Stomach smooth muscle (tissue), 2 donors: ENCODE measurements around the gene FHIT.

ENCODE experiments used
- H3K27ac ChIP-seq: one replicate; pipeline ENCODE4 v1.7.0; 2013; ENCODE audit warnings: mild to moderate bottlenecking, low read length, inconsistent platforms
- H3K27me3 ChIP-seq, 2 donors: one replicate each; pipeline ENCODE4 v1.7.0; 2013; ENCODE audit warnings: low read length in 2 of 2; ENCODE audit not compliant: insufficient read depth in 2 of 2, control insufficient read depth in 1 of 2
- H3K36me3 ChIP-seq, 2 donors: one replicate each; pipeline ENCODE4 v1.7.0; 2013; ENCODE audit warnings: low read length in 2 of 2; ENCODE audit not compliant: control insufficient read depth in 2 of 2, insufficient read depth in 2 of 2
- H3K4me1 ChIP-seq: one replicate; pipeline ENCODE4 v1.7.0; 2013; ENCODE audit warnings: low read length; ENCODE audit not compliant: control insufficient read depth, insufficient read depth
- H3K4me3 ChIP-seq, 2 donors: one replicate each; pipeline ENCODE4 v1.7.0; 2013; ENCODE audit warnings: low read length in 2 of 2
- H3K9ac ChIP-seq, 2 donors: one replicate each; pipeline ENCODE4 v1.7.0; 2013; ENCODE audit warnings: low read length in 2 of 2, mild to moderate bottlenecking in 1 of 2
- H3K9me3 ChIP-seq, 2 donors: one replicate each; pipeline ENCODE4 v1.7.0; 2013; ENCODE audit warnings: low read length in 2 of 2; ENCODE audit not compliant: control insufficient read depth in 2 of 2
- donor health status: healthy.
- donor health status: Pancreatic carcinoma.

Gene FHIT

GRCh38 chr3:60812502-60812901 lies 438.8 kb downstream of the FHIT start:
- Histone ChIP-seq H3K9ac (no peak overlapping the region), H3K4me1 (no peaks in the 10 kb centered on the region), H3K27ac (no peak overlapping the region), H3K4me3 (no peak overlapping the region), H3K9me3 (no peaks in the 10 kb centered on the region), H3K36me3 (no peaks in the 10 kb centered on the region), H3K27me3 (no peaks in the 10 kb centered on the region)

GRCh38 chr3:60810881-60811280 lies 440.4 kb downstream of the FHIT start:
- no peaks in the 10 kb centered on the region for H3K27me3 ChIP-seq
- H3K36me3 ChIP-seq: no peaks in the 10 kb centered on the region
- H3K4me3 ChIP-seq: no peak overlapping the region
- H3K9ac ChIP-seq: no peak overlapping the region
- H3K9me3 ChIP-seq: no peaks in the 10 kb centered on the region
- H3K27ac ChIP-seq: no peak overlapping the region
- no peaks in the 10 kb centered on the region for H3K4me1 ChIP-seq

- no peak overlapping the region for H3K9ac ChIP-seq
- no peaks in the 10 kb centered on the region for H3K36me3 ChIP-seq
- no peaks in the 10 kb centered on the region for H3K4me1 ChIP-seq
- H3K27ac ChIP-seq: no peak overlapping the region
- no peaks in the 10 kb centered on the region for H3K9me3 ChIP-seq
- no peak overlapping the region for H3K4me3 ChIP-seq
- no peaks in the 10 kb centered on the region for H3K27me3 ChIP-seq
Measured at GRCh38 chr3:60809857-60810610, 441.2 kb downstream of the FHIT start.

- Histone ChIP-seq H3K27ac (no peak overlapping the region), H3K9ac (no peak overlapping the region), H3K4me3 (no peak overlapping the region), H3K4me1 (no peaks in the 10 kb centered on the region), H3K27me3 (no peaks in the 10 kb centered on the region), H3K9me3 (no peaks in the 10 kb centered on the region), H3K36me3 (no peaks in the 10 kb centered on the region)
Measured at GRCh38 chr3:60803216-60804173, 447.8 kb downstream of the FHIT start.

- H3K9me3 ChIP-seq: no peaks in the 10 kb centered on the region
- H3K4me1 ChIP-seq: no peaks in the 10 kb centered on the region
- H3K27ac ChIP-seq: no peak overlapping the region
- no peaks in the 10 kb centered on the region for H3K27me3 ChIP-seq
- H3K36me3 ChIP-seq: no peaks in the 10 kb centered on the region
- H3K9ac ChIP-seq: no peak overlapping the region
- no peak overlapping the region for H3K4me3 ChIP-seq
Measured at GRCh38 chr3:60801307-60801706, 449.9 kb downstream of the FHIT start.

- no peaks in the 10 kb centered on the region for H3K27me3 ChIP-seq
- H3K36me3 ChIP-seq: no peaks in the 10 kb centered on the region
- no peaks in the 10 kb centered on the region for H3K4me1 ChIP-seq
- no peak overlapping the region for H3K27ac ChIP-seq
- no peaks in the 10 kb centered on the region for H3K9me3 ChIP-seq
- no peak overlapping the region for H3K9ac ChIP-seq
- H3K4me3 ChIP-seq: no peak overlapping the region
Measured at GRCh38 chr3:60798456-60798855, 452.8 kb downstream of the FHIT start.

- H3K9ac ChIP-seq: no peak overlapping the region
- no peak overlapping the region for H3K27ac ChIP-seq
- H3K36me3 ChIP-seq: no peaks in the 10 kb centered on the region
- H3K4me3 ChIP-seq: no peak overlapping the region
- H3K4me1 ChIP-seq: no peaks in the 10 kb centered on the region
- no peaks in the 10 kb centered on the region for H3K27me3 ChIP-seq
- no peaks in the 10 kb centered on the region for H3K9me3 ChIP-seq
Measured at GRCh38 chr3:60792249-60792852, 458.9 kb downstream of the FHIT start.

- no peak overlapping the region for H3K27ac ChIP-seq
Measured at GRCh38 chr3:60788185-60788584, 463.1 kb downstream of the FHIT start.

GRCh38 chr3:60781935-60782334 lies 469.3 kb downstream of the FHIT start:
- Histone ChIP-seq H3K9me3 (peaks cover 6 to 9% of the 10 kb centered on the region in 2 donors), H3K27me3 (no peaks in the 10 kb centered on the region), H3K27ac (no peak overlapping the region), H3K4me3 (no peak overlapping the region), H3K9ac (no peak overlapping the region), H3K4me1 (no peaks in the 10 kb centered on the region), H3K36me3 (no peaks in the 10 kb centered on the region)

More at GRCh38 chr3:60788185-60788584, 463.1 kb downstream of the FHIT start:
- no peaks in the 10 kb centered on the region for H3K4me1 ChIP-seq
- H3K36me3 ChIP-seq: no peaks in the 10 kb centered on the region
- peaks cover 0 to 7% of the 10 kb centered on the region in 2 donors for H3K9me3 ChIP-seq
- H3K9ac ChIP-seq: no peak overlapping the region
- H3K27me3 ChIP-seq: no peaks in the 10 kb centered on the region
- no peak overlapping the region for H3K4me3 ChIP-seq

GRCh38 chr3:60779637-60780036 lies 471.6 kb downstream of the FHIT start:
- Histone ChIP-seq H3K9ac (no peak overlapping the region), H3K27me3 (no peaks in the 10 kb centered on the region), H3K9me3 (peaks cover 5 to 12% of the 10 kb centered on the region in 2 donors)

More at GRCh38 chr3:60779637-60780036, 471.6 kb downstream of the FHIT start:
- Histone ChIP-seq H3K27ac (no peak overlapping the region), H3K36me3 (no peaks in the 10 kb centered on the region), H3K4me1 (no peaks in the 10 kb centered on the region), H3K4me3 (no peak overlapping the region)
